K562 (cell line): Measurements from ENCODE around the gene FRMD4A. TPM values are rescaled to one million over a fixed set of nuclear protein-coding genes. Genes with fewer than 3 reads are reported as not detected.

ENCODE experiments used
- ATAC-seq: fragments of 200-7000 bp; cut with Tn5 transposase; 3 replicates; pipeline ENCODE4 v1.9.1; 2020; ENCODE audit warnings: moderate library complexity
- BruUV-seq: library from RNA; stranded (reverse); fragments of 400-500 nt; replicated peaks from 2 replicates; lab custom pipeline; 2021; lab: Mats Ljungman, UMichigan
- CTCF ChIA-PET: fragments of 300-600 bp; formaldehyde crosslinking; extraction: SDS; loops from one replicate; lab custom pipeline; 2021; ENCODE audit warnings: low intra/inter-chr PET ratio; lab: Yijun Ruan, JAX
- POLR2A ChIA-PET: fragments of 300-600, 350-650 bp; sonication (Branson Sonifier 250); formaldehyde crosslinking; extraction: SDS; loops from one replicate; lab custom pipeline; 2021; ENCODE audit warnings: antibody characterized with exemption, inconsistent platforms; lab: Yijun Ruan, JAX
- DNase-seq, 4 experiments: peaks; one replicate each; pipeline versions ENCODE4 v3.0.0 to v3.0.0-alpha.2; 2011 to 2018; ENCODE audit warnings: low spot score in 3 of 4, mixed read lengths in 3 of 4; ENCODE audit errors: extremely low read depth in 1 of 4
- FAIRE-seq: peaks from 2 replicates; lab custom pipeline; 2011; peaks lifted over from hg19 to GRCh38; lab: Jason Lieb, UNC
- H2AFZ ChIP-seq: 2 replicates; pipeline ENCODE4 v1.6.0; 2011; ENCODE audit warnings: low read depth, low read length, control low read depth, inconsistent platforms
- H3K27ac ChIP-seq: fragments of 200-600 bp; 3 replicates; pipeline ENCODE4 v1.8.0; 2011; ENCODE audit warnings: low read depth, mild to moderate bottlenecking, control low read depth, inconsistent platforms, low read length, moderate library complexity, mixed read lengths; ENCODE audit errors: extremely low read depth
- H3K27me3 ChIP-seq, 2 experiments: fragments of 300-600 bp in 1 of 2; 2 replicates in 1 of 2; 3 replicates in 1 of 2; pipeline versions ENCODE4 v1.6.0 to v1.8.0; 2011; ENCODE audit warnings: inconsistent platforms in 2 of 2, low read length in 2 of 2, mild to moderate bottlenecking in 1 of 2, mixed read lengths in 1 of 2, moderate library complexity in 1 of 2; ENCODE audit not compliant: control insufficient read depth in 2 of 2, insufficient read depth in 2 of 2
- H3K36me3 ChIP-seq: fragments of 300-600 bp; 3 replicates; pipeline ENCODE4 v1.8.0; 2011; ENCODE audit warnings: mild to moderate bottlenecking, low read length, inconsistent platforms; ENCODE audit not compliant: control insufficient read depth, insufficient read depth
- H3K4me1 ChIP-seq, 2 experiments: fragments of 200-600 bp in 1 of 2; replicated peaks in 1 of 2; 2 replicates in 1 of 2; 3 replicates in 1 of 2; pipeline versions ENCODE4 v1.5.1 to v1.8.0; 2011; ENCODE audit warnings: inconsistent platforms in 2 of 2, low read length in 2 of 2, mild to moderate bottlenecking in 1 of 2, mixed read lengths in 1 of 2, moderate library complexity in 1 of 2; ENCODE audit not compliant: control insufficient read depth in 2 of 2, insufficient read depth in 2 of 2
- H3K4me2 ChIP-seq: 2 replicates; pipeline ENCODE4 v1.6.1; 2011; ENCODE audit warnings: low read length, control low read depth, inconsistent platforms, mixed read lengths; ENCODE audit not compliant: insufficient read depth
- H3K4me3 ChIP-seq: fragments of 200-600 bp; sonication (generic), shearing (Covaris generic); 2 replicates; pipeline ENCODE4 v1.5.1; 2016; ENCODE audit warnings: control low read depth, inconsistent platforms
- H3K79me2 ChIP-seq: fragments of 200-600 bp; 3 replicates; pipeline ENCODE4 v1.8.0; 2011; ENCODE audit warnings: low read length, inconsistent platforms; ENCODE audit not compliant: control insufficient read depth, insufficient read depth
- H3K9ac ChIP-seq, 2 experiments: 2 replicates each; pipeline versions ENCODE4 v1.6.0 to v1.6.1; 2011; ENCODE audit warnings: low read depth in 2 of 2, low read length in 2 of 2, control low read depth in 1 of 2, inconsistent platforms in 1 of 2, mild to moderate bottlenecking in 1 of 2, mixed read lengths in 1 of 2; ENCODE audit not compliant: insufficient read depth in 1 of 2
- H3K9me1 ChIP-seq: one replicate; pipeline ENCODE4 v1.6.0; 2011; ENCODE audit warnings: inconsistent platforms, mild to moderate bottlenecking, low read length, moderate library complexity; ENCODE audit not compliant: control insufficient read depth, insufficient read depth
- H3K9me3 ChIP-seq: replicated peaks from 2 replicates; pipeline ENCODE4 v1.5.1; 2011; ENCODE audit warnings: low read depth, low read length, inconsistent platforms; ENCODE audit not compliant: control insufficient read depth, insufficient read depth
- H4K20me1 ChIP-seq: replicated peaks from 2 replicates; pipeline ENCODE4 v1.6.1; 2011; ENCODE audit warnings: low read length, inconsistent platforms, mixed read lengths; ENCODE audit not compliant: control insufficient read depth, insufficient read depth
- ARHGAP35 ChIP-seq: fragments of 450-650 bp; IDR thresholded peaks from 2 replicates; pipeline ENCODE4 v1.6.1; 2018; ENCODE audit not compliant: partially characterized antibody
- EGR1 ChIP-seq: fragments of 450-650 bp; conservative IDR thresholded peaks from 2 replicates; pipeline ENCODE4 v1.6.1; 2017; ENCODE audit warnings: mild to moderate bottlenecking
- MYNN ChIP-seq, 2 experiments: sonication (generic); formaldehyde crosslinking in 1 of 2; IDR thresholded peaks; 2 replicates each; pipeline versions ENCODE4 v1.5.0 to v1.6.1; 2016 to 2020; ENCODE audit warnings: antibody characterized with exemption in 1 of 2, missing genetic modification reagents in 1 of 2
- NCOR1 ChIP-seq: fragments of 450-650 bp; IDR thresholded peaks from 2 replicates; pipeline ENCODE4 v1.6.1; 2016; ENCODE audit warnings: mild to moderate bottlenecking, moderate library complexity
- NR2C2 ChIP-seq, 2 experiments: fragments of 200-800 bp in 1 of 2; sonication (Bioruptor generic) in 1 of 2; sonication (generic) in 1 of 2; formaldehyde crosslinking in 1 of 2; IDR thresholded peaks; 2 replicates each; pipeline versions ENCODE4 v1.6.1 to v1.8.0; 2016 to 2022; ENCODE audit warnings: mild to moderate bottlenecking in 1 of 2, missing compliant biosample characterization in 1 of 2, missing genetic modification characterization in 1 of 2, missing genetic modification reagents in 1 of 2
- NRF1 ChIP-seq, 2 experiments: fragments of 450-650 bp; IDR thresholded peaks in 1 of 2; conservative IDR thresholded peaks in 1 of 2; 2 replicates each; pipeline ENCODE4 v1.6.1; 2014; ENCODE audit warnings: mild to moderate bottlenecking in 2 of 2
- PTTG1 ChIP-seq: fragments of 450-650 bp; IDR thresholded peaks from 2 replicates; pipeline ENCODE4 v1.6.1; 2016; ENCODE audit warnings: low read depth, mild to moderate bottlenecking, missing genetic modification characterization, missing compliant biosample characterization
- THRA ChIP-seq: fragments of 450-650 bp; IDR thresholded peaks from 2 replicates; pipeline ENCODE4 v1.6.1; 2017; ENCODE audit warnings: mild to moderate bottlenecking, moderate library complexity
- TRIM24 ChIP-seq, 2 experiments: fragments of 450-650 bp; IDR thresholded peaks; 2 replicates each; pipeline ENCODE4 v1.6.1; 2016
- WGBS: fragments of 100-300 bp; shearing (Covaris generic); methylation state at CpG from one replicate; pipeline ENCODE4 v1.1.6; 2016; ENCODE audit warnings: low coverage, mixed read lengths; ENCODE audit not compliant: insufficient coverage; ENCODE audit errors: missing lambda C conversion rate; 5-methylcytosine and 5-hydroxymethylcytosine counted together
- in situ Hi-C: fragments of 300-500 bp; cut with MboI; formaldehyde crosslinking; loops from 4 replicates; pipeline ENCODE4 v1.15.0; 2018; ENCODE audit warnings: inconsistent platforms, mixed read lengths
- intact Hi-C: fragments of 100-400 bp; cut with micrococcal nuclease; formaldehyde crosslinking; loops from 2 replicates; pipeline ENCODE4 v1.14.2; 2022
- polyA plus RNA-seq, 8 experiments: library from polyadenylated mRNA; depleted of rRNA in 4 of 8; stranded (reverse) in 5 of 8; unstranded in 3 of 8; fragments of >200 nt; fragmentation: Nextera tagmentation in 2 of 8; fragmentation: Illumina TruSeq in 1 of 8; extraction: Ambion mirVana in 2 of 8; extraction: Trizol in 1 of 8; gene quantifications; 2 replicates each; pipeline versions ENCODE4 v1.2.1 to v1.2.3, GENCODE V29; 2011 to 2014; ENCODE audit warnings: inconsistent platforms in 1 of 8, missing spikeins in 1 of 8
- total RNA-seq, 7 experiments: library from RNA; depleted of rRNA in 6 of 7; stranded (reverse); fragments of >200 nt in 6 of 7; fragmentation: Illumina TruSeq in 2 of 7; extraction: Trizol in 2 of 7; gene quantifications; 2 replicates each; pipeline versions ENCODE4 v1.2.1 to v1.2.3, GENCODE V29; 2011 to 2021; ENCODE audit warnings: low replicate concordance in 1 of 7
- TF ChIP-seq, protein P1 (sequence below), 3 experiments: fragments of 200-800 bp in 1 of 3; sonication (Bioruptor generic) in 1 of 3; sonication (generic) in 1 of 3; formaldehyde crosslinking in 1 of 3; IDR thresholded peaks; 2 replicates each; pipeline versions ENCODE4 v1.6.1 to v1.8.0; 2016 to 2022; ENCODE audit warnings: mild to moderate bottlenecking in 2 of 3, missing compliant biosample characterization in 2 of 3, missing genetic modification characterization in 2 of 3, missing genetic modification reagents in 1 of 3
- TF ChIP-seq, protein P2 (sequence below): fragments of 450-650 bp; formaldehyde crosslinking; conservative IDR thresholded peaks from 2 replicates; pipeline ENCODE4 v1.4.0; 2022; ENCODE audit warnings: mild to moderate bottlenecking, missing genetic modification characterization
- TF ChIP-seq, protein P3 (sequence below), 2 experiments: IDR thresholded peaks; 2 replicates each; pipeline ENCODE4 v1.6.1; 2012; ENCODE audit warnings: improper control_type of control experiment in 2 of 2, low read depth in 2 of 2, low read length in 2 of 2, borderline replicate concordance in 1 of 2

Gene FRMD4A
- total and polyA plus RNA-seq, 9 of the 15 experiments (the other 6 are each of a cell fraction or from before 2014, with no cell fraction given) = 0.80 to 5.2 (median 3.0) TPM

- Histone ChIP-seq H2AFZ (peak overlapping the region; percentile 92), H3K27me3 (no peaks in the 10 kb centered on the region), H3K4me2 (peak overlapping the region; percentile 91), H3K9me1 (no peaks in the 10 kb centered on the region), H3K9ac (peak overlapping the region; percentile 71 to 82), H4K20me1 (no peaks in the 10 kb centered on the region), H3K4me3 (peak overlapping the region; percentile 41), H3K27ac (peak overlapping the region; percentile 56), H3K36me3 (no peaks in the 10 kb centered on the region), H3K4me1 (peaks cover 31 to 36% of the 10 kb centered on the region in 2 experiments; a peak in 3 of 5 replicates), H3K79me2 (peaks cover 15% of the 10 kb centered on the region; the same call in 1 of the 3 replicates), H3K9me3 (no peaks in the 10 kb centered on the region)
- in situ Hi-C loops = no loop called here
- intact Hi-C loops = loop anchor here (5.0 kb wide), 1 partner anchor 70 kb away; no protein-coding TSS in a partner anchor
- 2% methylated on average over 20 of the region's 26 CpGs for WGBS
- ChIA-PET CTCF (no interaction called here), POLR2A (interaction anchor here (0.6 to 1.7 kb wide), 6 partner anchors 8 to 32 kb away, joined by 3 to 5 read pairs (median 4); no protein-coding TSS in a partner anchor)
- BruUV-seq = no TSS peak
- DNase-seq (peak; percentile 61 to 84 (median 64)), ATAC-seq (peak; percentile 61), FAIRE-seq (peak; percentile 90)
- no peak for TF ChIP-seq ARHGAP35
- 0 out of 2 replicates have a peak, but pooled peaks have one; percentile 15 for TF ChIP-seq MYNN (IDR thresholded peaks at IDR 0.05)
- TF ChIP-seq MYNN (CRISPR knock-in tag; IDR thresholded peaks at IDR 0.05) = no peak
- TF ChIP-seq, protein P1, sequence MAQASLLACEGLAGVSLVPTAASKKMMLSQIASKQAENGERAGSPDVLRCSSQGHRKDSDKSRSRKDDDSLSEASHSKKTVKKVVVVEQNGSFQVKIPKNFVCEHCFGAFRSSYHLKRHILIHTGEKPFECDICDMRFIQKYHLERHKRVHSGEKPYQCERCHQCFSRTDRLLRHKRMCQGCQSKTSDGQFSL (CRISPR knock-in tag; IDR thresholded peaks at IDR 0.05) = no peak
- TF ChIP-seq, protein P1 (tag; IDR thresholded peaks at IDR 0.05) = no peak
- no peak for TF ChIP-seq THRA
- TF ChIP-seq, protein P2, sequence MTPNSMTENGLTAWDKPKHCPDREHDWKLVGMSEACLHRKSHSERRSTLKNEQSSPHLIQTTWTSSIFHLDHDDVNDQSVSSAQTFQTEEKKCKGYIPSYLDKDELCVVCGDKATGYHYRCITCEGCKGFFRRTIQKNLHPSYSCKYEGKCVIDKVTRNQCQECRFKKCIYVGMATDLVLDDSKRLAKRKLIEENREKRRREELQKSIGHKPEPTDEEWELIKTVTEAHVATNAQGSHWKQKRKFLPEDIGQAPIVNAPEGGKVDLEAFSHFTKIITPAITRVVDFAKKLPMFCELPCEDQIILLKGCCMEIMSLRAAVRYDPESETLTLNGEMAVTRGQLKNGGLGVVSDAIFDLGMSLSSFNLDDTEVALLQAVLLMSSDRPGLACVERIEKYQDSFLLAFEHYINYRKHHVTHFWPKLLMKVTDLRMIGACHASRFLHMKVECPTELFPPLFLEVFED = 0 out of 2 replicates have a peak, but pooled peaks have one; percentile 17
- TF ChIP-seq NCOR1 = peak; percentile 30; the same call in 1 of the 2 replicates
- no peak for TF ChIP-seq PTTG1 (tag)
- TF ChIP-seq TRIM24 (IDR thresholded peaks at IDR 0.05) = 0 out of 4 replicates have a peak, but pooled peaks of 1 of the 2 experiments have one; percentile 31
- TF ChIP-seq, protein P3, sequence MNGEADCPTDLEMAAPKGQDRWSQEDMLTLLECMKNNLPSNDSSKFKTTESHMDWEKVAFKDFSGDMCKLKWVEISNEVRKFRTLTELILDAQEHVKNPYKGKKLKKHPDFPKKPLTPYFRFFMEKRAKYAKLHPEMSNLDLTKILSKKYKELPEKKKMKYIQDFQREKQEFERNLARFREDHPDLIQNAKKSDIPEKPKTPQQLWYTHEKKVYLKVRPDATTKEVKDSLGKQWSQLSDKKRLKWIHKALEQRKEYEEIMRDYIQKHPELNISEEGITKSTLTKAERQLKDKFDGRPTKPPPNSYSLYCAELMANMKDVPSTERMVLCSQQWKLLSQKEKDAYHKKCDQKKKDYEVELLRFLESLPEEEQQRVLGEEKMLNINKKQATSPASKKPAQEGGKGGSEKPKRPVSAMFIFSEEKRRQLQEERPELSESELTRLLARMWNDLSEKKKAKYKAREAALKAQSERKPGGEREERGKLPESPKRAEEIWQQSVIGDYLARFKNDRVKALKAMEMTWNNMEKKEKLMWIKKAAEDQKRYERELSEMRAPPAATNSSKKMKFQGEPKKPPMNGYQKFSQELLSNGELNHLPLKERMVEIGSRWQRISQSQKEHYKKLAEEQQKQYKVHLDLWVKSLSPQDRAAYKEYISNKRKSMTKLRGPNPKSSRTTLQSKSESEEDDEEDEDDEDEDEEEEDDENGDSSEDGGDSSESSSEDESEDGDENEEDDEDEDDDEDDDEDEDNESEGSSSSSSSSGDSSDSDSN (IDR thresholded peaks at IDR 0.05; ENCODE audit: borderline replicate concordance in 1 of 2, low read depth in 2 of 2, low read length in 2 of 2) = peak in 1 of 2 experiments; percentile 28; a peak in 1 of 4 replicates
- peak in 1 of 2 experiments; percentile 18; a peak in 1 of 4 replicates for TF ChIP-seq NRF1 (conservative IDR thresholded peaks at IDR 0.05 in 1 of 2, IDR thresholded peaks at IDR 0.05 in 1 of 2)
- peak; percentile 79 for TF ChIP-seq EGR1
- no peak for TF ChIP-seq NR2C2 (CRISPR knock-in tag; IDR thresholded peaks at IDR 0.05)
- TF ChIP-seq NR2C2 (tag; IDR thresholded peaks at IDR 0.05) = 0 out of 2 replicates have a peak, but pooled peaks have one; percentile 27
These were observed 623.4 kb downstream of the FRMD4A start for GRCh38 chr10:13707156-13707881.
